ENCODE measurements around the gene LHFPL3. TPM values are rescaled to one million over a fixed set of nuclear protein-coding genes. Genes with fewer than 3 reads are reported as not detected.

The LHFPL3 gene
- polyA plus RNA-seq, 1 experiment = not detected

DNA sequence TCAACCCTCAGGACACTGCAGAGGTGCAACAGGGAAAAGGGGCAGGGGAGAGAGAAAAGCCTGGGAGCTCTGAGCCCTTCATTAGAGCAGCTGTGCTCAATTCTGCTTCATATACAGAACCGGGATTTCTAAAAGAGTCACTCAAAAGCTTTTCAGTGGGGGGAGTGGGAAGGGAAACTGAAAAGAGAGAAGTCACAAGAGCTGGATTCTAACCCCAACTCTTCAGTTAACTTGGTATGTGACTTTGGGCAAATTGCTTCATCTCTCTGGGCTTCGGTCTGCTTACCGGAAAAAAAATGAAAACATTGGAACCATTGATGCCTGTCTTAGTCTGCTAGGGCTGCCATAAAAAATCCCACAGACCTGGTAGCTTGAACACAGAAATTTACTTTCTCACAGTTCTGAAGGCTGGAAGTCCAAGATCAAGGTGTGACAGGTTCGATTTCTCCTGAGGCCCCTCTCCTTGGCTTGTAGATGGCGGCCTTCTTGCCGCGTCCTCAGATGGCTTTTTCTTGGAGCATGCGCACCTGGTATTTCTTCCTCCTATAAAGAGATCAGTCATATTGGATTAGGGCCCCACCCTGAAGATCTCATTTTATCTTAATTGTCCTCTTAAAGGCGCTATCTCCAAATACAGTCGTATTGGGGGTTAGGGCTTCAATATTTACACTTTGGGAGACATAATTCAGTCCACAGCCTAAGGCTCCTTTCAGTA, 567.3 kb downstream of the LHFPL3 start:
- CTCF ChIA-PET = interaction anchor here (0.6 to 3.3 kb wide), 3 partner anchors 12 to 1363 kb away, joined by 3 to 30 read pairs (median 17); no protein-coding TSS in a partner anchor
- no peaks in the 10 kb centered on the region for H3K36me3 ChIP-seq (ENCODE audit: control insufficient read depth, insufficient read depth, low read length)
- TF ChIP-seq, protein P1, sequence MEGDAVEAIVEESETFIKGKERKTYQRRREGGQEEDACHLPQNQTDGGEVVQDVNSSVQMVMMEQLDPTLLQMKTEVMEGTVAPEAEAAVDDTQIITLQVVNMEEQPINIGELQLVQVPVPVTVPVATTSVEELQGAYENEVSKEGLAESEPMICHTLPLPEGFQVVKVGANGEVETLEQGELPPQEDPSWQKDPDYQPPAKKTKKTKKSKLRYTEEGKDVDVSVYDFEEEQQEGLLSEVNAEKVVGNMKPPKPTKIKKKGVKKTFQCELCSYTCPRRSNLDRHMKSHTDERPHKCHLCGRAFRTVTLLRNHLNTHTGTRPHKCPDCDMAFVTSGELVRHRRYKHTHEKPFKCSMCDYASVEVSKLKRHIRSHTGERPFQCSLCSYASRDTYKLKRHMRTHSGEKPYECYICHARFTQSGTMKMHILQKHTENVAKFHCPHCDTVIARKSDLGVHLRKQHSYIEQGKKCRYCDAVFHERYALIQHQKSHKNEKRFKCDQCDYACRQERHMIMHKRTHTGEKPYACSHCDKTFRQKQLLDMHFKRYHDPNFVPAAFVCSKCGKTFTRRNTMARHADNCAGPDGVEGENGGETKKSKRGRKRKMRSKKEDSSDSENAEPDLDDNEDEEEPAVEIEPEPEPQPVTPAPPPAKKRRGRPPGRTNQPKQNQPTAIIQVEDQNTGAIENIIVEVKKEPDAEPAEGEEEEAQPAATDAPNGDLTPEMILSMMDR (IDR thresholded peaks at IDR 0.05; ENCODE audit: insufficient read depth, low read depth, low read length) = no peak

DNA sequence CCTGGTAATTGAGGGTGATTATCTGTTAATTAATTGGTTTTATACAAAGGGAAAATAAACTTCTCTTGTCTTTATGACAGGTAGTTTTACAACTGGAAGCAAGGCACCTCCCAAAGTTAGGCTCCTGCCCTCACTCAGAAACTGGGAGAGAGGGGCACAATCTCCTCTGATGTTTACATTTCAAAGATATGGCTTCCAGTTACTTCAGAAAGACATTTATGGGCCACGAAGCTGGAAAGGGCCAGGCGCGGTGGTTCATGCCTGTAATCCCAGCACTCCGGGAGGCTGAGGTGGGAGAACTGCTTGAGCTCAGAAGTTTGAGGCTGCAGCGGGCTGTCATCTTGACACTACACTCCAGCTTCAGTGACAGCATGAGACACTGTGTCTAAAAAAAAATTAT, 570.0 kb downstream of the LHFPL3 start:
- no peak for DNase-seq (ENCODE audit: low read depth)
- peaks cover 12% of the 10 kb centered on the region for H3K27me3 ChIP-seq (ENCODE audit: control insufficient read depth, insufficient read depth, low read length)
- POLR2A ChIA-PET = no interaction called here
- TF ChIP-seq, protein P1 (IDR thresholded peaks at IDR 0.05; ENCODE audit: insufficient read depth, low read depth, low read length) = no peak
- no peak overlapping the region for H3K4me3 ChIP-seq (ENCODE audit: low read depth, low read length)
- CTCF ChIA-PET = interaction anchor here (1.2 to 8.9 kb wide), 4 partner anchors 15 to 50 kb away, joined by 3 to 54 read pairs (median 4); no protein-coding TSS in a partner anchor
- no peaks in the 10 kb centered on the region for H3K36me3 ChIP-seq (ENCODE audit: control insufficient read depth, insufficient read depth, low read length)

More for the DNA sequence above, 567.3 kb downstream of the LHFPL3 start:
- Histone ChIP-seq H3K27me3 (ENCODE audit: control insufficient read depth, insufficient read depth, low read length) (peaks cover 12% of the 10 kb centered on the region), H3K4me3 (ENCODE audit: low read depth, low read length) (no peak overlapping the region)
- POLR2A ChIA-PET = no interaction called here
- no peak for DNase-seq (ENCODE audit: low read depth)

DNA sequence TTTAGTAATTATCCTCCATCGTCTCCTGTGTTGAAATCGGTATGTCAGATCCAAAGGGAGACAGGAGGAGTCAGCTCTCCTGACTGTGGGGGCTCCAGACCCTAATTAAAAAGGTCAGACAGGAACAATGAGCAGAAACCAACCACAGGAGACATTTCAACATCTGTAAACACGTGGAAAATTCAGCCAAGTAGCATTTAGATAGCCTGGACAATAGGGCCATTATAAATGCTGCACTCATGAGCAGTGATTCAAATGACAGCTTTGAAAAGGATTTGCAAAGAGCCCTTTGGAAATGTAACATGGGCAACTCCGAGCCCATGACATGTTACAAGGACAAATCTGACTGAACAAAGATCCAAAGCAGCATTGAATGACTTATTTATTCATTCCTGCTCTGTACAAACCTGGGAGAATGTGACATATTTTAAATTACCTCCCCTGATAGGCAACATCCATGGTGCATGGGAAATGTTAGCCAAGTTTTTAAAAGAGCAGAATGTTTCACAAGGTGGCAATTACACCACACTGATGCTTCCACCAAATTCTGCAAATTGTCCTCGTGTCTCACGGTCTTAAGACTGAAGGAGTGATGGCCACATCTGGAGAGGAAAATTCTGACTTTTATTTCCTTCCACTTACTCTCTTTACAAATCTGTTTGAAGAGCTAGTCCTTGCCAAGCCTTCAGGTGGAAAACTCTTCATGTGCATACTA, 572.3 kb downstream of the LHFPL3 start:
- TF ChIP-seq, protein P1 (IDR thresholded peaks at IDR 0.05; ENCODE audit: insufficient read depth, low read depth, low read length) = no peak
- Histone ChIP-seq H3K4me3 (ENCODE audit: low read depth, low read length) (no peak overlapping the region), H3K27me3 (ENCODE audit: control insufficient read depth, insufficient read depth, low read length) (peaks cover 9% of the 10 kb centered on the region), H3K36me3 (ENCODE audit: control insufficient read depth, insufficient read depth, low read length) (no peaks in the 10 kb centered on the region)
- ChIA-PET CTCF (interaction anchor here (1.4 to 8.9 kb wide), 3 partner anchors 14 to 17 kb away, joined by 3 to 54 read pairs (median 9); no protein-coding TSS in a partner anchor), POLR2A (no interaction called here)
- no peak for DNase-seq (ENCODE audit: low read depth)

DNA sequence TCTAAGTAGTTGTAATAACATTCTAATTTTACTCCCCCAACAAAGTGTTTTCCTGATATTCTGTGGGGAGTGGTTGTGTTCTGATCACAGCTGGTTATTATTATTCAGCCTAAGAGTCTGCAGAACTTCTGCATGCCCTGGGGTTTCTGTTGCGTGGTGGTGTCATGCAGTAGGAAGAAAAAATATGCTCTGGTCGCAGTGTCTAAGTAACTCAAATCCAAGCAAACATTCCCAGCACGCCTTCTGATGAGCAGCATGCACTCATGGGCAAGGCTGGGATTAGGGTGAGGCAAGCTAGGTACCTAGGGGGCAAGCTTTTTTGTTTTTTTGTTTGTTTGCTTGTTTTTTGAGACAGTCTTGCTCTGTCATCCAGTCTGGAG, 572.8 kb downstream of the LHFPL3 start:
- Histone ChIP-seq H3K36me3 (ENCODE audit: control insufficient read depth, insufficient read depth, low read length) (no peaks in the 10 kb centered on the region), H3K4me3 (ENCODE audit: low read depth, low read length) (no peak overlapping the region), H3K27me3 (ENCODE audit: control insufficient read depth, insufficient read depth, low read length) (peaks cover 9% of the 10 kb centered on the region)
- CTCF ChIA-PET = interaction anchor here (1.4 to 8.9 kb wide), 3 partner anchors 14 to 18 kb away, joined by 3 to 54 read pairs (median 9); no protein-coding TSS in a partner anchor
- TF ChIP-seq, protein P1 (IDR thresholded peaks at IDR 0.05; ENCODE audit: insufficient read depth, low read depth, low read length) = no peak
- POLR2A ChIA-PET = no interaction called here
- DNase-seq (ENCODE audit: low read depth) = no peak

DNA sequence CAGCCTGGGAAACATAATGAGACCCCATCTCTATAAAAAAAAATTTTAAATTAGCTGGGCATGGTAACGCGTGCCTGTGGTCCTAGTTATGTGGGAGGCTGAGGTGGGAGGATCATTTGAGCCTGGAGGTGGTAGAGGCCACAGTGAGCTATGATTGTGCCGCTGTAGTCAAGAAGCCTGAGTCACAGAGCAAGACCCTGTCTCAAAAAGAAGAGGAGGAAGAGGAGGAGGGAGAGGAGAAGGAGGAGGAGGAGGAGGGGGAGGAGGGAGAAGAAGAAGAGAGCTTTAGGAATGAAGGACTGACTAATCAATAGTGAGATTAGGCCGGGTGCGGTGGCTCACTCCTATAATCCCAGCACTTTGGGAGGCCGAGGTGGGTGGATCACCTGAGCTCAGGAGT, 573.8 kb downstream of the LHFPL3 start:
- TF ChIP-seq, protein P1 (IDR thresholded peaks at IDR 0.05; ENCODE audit: insufficient read depth, low read depth, low read length) = no peak
- Histone ChIP-seq H3K4me3 (ENCODE audit: low read depth, low read length) (no peak overlapping the region), H3K27me3 (ENCODE audit: control insufficient read depth, insufficient read depth, low read length) (peaks cover 9% of the 10 kb centered on the region), H3K36me3 (ENCODE audit: control insufficient read depth, insufficient read depth, low read length) (no peaks in the 10 kb centered on the region)
- no peak for DNase-seq (ENCODE audit: low read depth)
- ChIA-PET POLR2A (no interaction called here), CTCF (interaction anchor here (2.7 to 8.9 kb wide), 2 partner anchors 16 to 19 kb away, joined by 9 to 54 read pairs; no protein-coding TSS in a partner anchor)
